Esophagus squamous epithelium (tissue), 5 donors: ENCODE measurements around the gene CES5A. TPM values are rescaled to one million over a fixed set of nuclear protein-coding genes. Genes with fewer than 3 reads are reported as not detected.
"Not testable (repeated sequence)": the region's sequence is repeated elsewhere in the genome, so short reads cannot be mapped to it uniquely, and the experiment has no call there.

Experiments
- DNase-seq: peaks from one replicate; lab custom pipeline; 2025; lab: John Stamatoyannopoulos, UW
- H3K27ac ChIP-seq, 4 donors: fragments of 200-600 bp; sonication (generic); one replicate each; pipeline ENCODE4 v1.5.1; 2016 to 2019; ENCODE audit warnings: mild to moderate bottlenecking in 1 of 4
- H3K27me3 ChIP-seq, 4 donors: fragments of 200-600 bp; sonication (generic); 1 replicate in 3 of 4; 2 replicates in 1 of 4; pipeline versions ENCODE4 v1.5.1 to v1.6.0; 2017 to 2021; ENCODE audit warnings: antibody characterized with exemption in 1 of 4
- H3K36me3 ChIP-seq, 3 donors: fragments of 200-600 bp; sonication (generic); one replicate each; pipeline ENCODE4 v1.5.1; 2016 to 2019
- H3K4me1 ChIP-seq, 3 donors: fragments of 200-600 bp; sonication (generic); one replicate each; pipeline ENCODE4 v1.5.1; 2017 to 2019
- H3K4me3 ChIP-seq, 4 donors: fragments of 200-600 bp; sonication (generic); 1 replicate in 3 of 4; 2 replicates in 1 of 4; pipeline ENCODE4 v1.5.1; 2016 to 2019; ENCODE audit warnings: mild to moderate bottlenecking in 2 of 4, moderate library complexity in 1 of 4
- H3K9me3 ChIP-seq, 3 donors: fragments of 200-600 bp; sonication (generic); one replicate each; pipeline ENCODE4 v1.5.1; 2016 to 2019
- CTCF ChIP-seq, 6 experiments: fragments of 450-650 bp in 4 of 6; fragments of 200-600 bp in 2 of 6; sonication (generic) in 2 of 6; IDR thresholded peaks; one replicate each; pipeline ENCODE4 v1.5.1; 2016 to 2019; ENCODE audit warnings: antibody characterized with exemption in 6 of 6, mild to moderate bottlenecking in 4 of 6, moderate library complexity in 4 of 6
- POLR2A ChIP-seq, 4 donors: fragments of 450-650 bp; IDR thresholded peaks; one replicate each; pipeline ENCODE4 v1.6.1; 2017; ENCODE audit warnings: antibody characterized with exemption in 4 of 4, mild to moderate bottlenecking in 4 of 4, moderate library complexity in 3 of 4
- WGBS, 2 donors: methylation state at CpG; one replicate each; pipeline ENCODE4 v1.1.5; 2018; 5-methylcytosine and 5-hydroxymethylcytosine counted together
- intact Hi-C: fragments of 100-400 bp; cut with DNase I; formaldehyde crosslinking; loops from one replicate; pipeline ENCODE4 v1.15.0; 2022
- total RNA-seq, 4 donors: library from RNA; depleted of rRNA; stranded (reverse); fragments of >200 nt; gene quantifications; one replicate each; pipeline ENCODE4 v1.1.0, GENCODE V29; 2016
- donor health status: DM: yes; HTN: yes; CAD: no.

Gene CES5A
- total RNA-seq, 4 donors from 2014 or later = not detected

GRCh38 chr16:55836158-55836611 is 39.0 kb downstream of the CES5A start:
- DNase-seq = no peak
- WGBS, 2 donors = 69% methylated on average over 3 of the region's 4 CpGs; no CpG with 5 or more reads in 1 of the 2 donors
- peak overlapping the region; percentile 34 to 84 (median 61) for H3K27ac ChIP-seq
- H3K4me1 ChIP-seq = peaks cover 8 to 35% (median 19%) of the 10 kb centered on the region in 3 donors
- H3K27me3 ChIP-seq = peaks cover 0 to 13% (median 0%) of the 10 kb centered on the region in 4 donors
- TF ChIP-seq CTCF (IDR thresholded peaks at IDR 0.05) (no peak), POLR2A (IDR thresholded peaks at IDR 0.05) (no peak)
- H3K9me3 ChIP-seq = no peaks in the 10 kb centered on the region
- no peak overlapping the region for H3K4me3 ChIP-seq
- intact Hi-C loops = no loop called here
- no peaks in the 10 kb centered on the region for H3K36me3 ChIP-seq

GRCh38 chr16:55835581-55835980 is 39.6 kb downstream of the CES5A start:
- Histone ChIP-seq H3K4me1 (peaks cover 8 to 35% (median 19%) of the 10 kb centered on the region in 3 donors), H3K27me3 (peaks cover 0 to 13% (median 0%) of the 10 kb centered on the region in 4 donors), H3K27ac (peak overlapping the region; percentile 34 to 84 (median 61)), H3K4me3 (no peak overlapping the region), H3K36me3 (no peaks in the 10 kb centered on the region), H3K9me3 (no peaks in the 10 kb centered on the region)
- intact Hi-C loops = no loop called here
- no peak for TF ChIP-seq POLR2A (IDR thresholded peaks at IDR 0.05)
- TF ChIP-seq CTCF (IDR thresholded peaks at IDR 0.05) = no peak
- no peak for DNase-seq
- 11 to 23% methylated on average over 1 of the region's 1 CpG for WGBS, 2 donors

GRCh38 chr16:55835173-55835572 is 40.0 kb downstream of the CES5A start:
- H3K36me3 ChIP-seq, intact Hi-C loops, H3K9me3 ChIP-seq, H3K4me3 ChIP-seq, DNase-seq: not testable (repeated sequence)
- WGBS, 2 donors = 74 to 83% methylated on average over 3 of the region's 3 CpGs
- Histone ChIP-seq H3K27ac (peak overlapping the region in 1 of 4 donors; percentile 84), H3K27me3 (peaks cover 0 to 13% (median 0%) of the 10 kb centered on the region in 4 donors), H3K4me1 (peaks cover 8 to 35% (median 19%) of the 10 kb centered on the region in 3 donors)

- intact Hi-C loops = no loop called here
- Histone ChIP-seq H3K27ac (no peak overlapping the region), H3K27me3 (peaks cover 0 to 17% (median 0%) of the 10 kb centered on the region in 4 donors), H3K4me1 (peaks cover 5 to 30% (median 19%) of the 10 kb centered on the region in 3 donors), H3K36me3 (no peaks in the 10 kb centered on the region), H3K9me3 (no peaks in the 10 kb centered on the region), H3K4me3 (no peak overlapping the region)
- WGBS, 2 donors = 38 to 56% methylated on average over 7 of the region's 7 CpGs
- TF ChIP-seq CTCF (IDR thresholded peaks at IDR 0.05) = no peak
- TF ChIP-seq POLR2A (IDR thresholded peaks at IDR 0.05) = no peak
- DNase-seq = no peak
Measured at GRCh38 chr16:55834049-55834448, 41.1 kb downstream of the CES5A start.

GRCh38 chr16:55832773-55833691 is 42.1 kb downstream of the CES5A start, which contains the start of gene CES1:
CES1 (minus strand) TSS chr16:55833096; CDS start chr16:55833055, 41 bp downstream.
- Histone ChIP-seq H3K4me3 (peak within 1 kb of the TSS in 3 of 4 donors; percentile 6 to 33 (median 21)), H3K9me3 (no peaks in the 10 kb centered on the region), H3K36me3 (no peaks in the 10 kb centered on the region), H3K27me3 (peaks cover 0 to 17% (median 0%) of the 10 kb centered on the region in 4 donors), H3K27ac (peak within 1 kb of the TSS in 2 of 4 donors; percentile 44 to 58), H3K4me1 (peaks cover 5 to 27% (median 19%) of the 10 kb centered on the region in 3 donors)
- TF ChIP-seq POLR2A (IDR thresholded peaks at IDR 0.05) (no peak), CTCF (IDR thresholded peaks at IDR 0.05) (no peak)
- WGBS, 2 donors = 61 to 78% methylated on average over 7 to 18 of the region's 30 CpGs
- no peak for DNase-seq
- intact Hi-C loops = no loop called here
